ENCODE results near the gene MAP3K7CL. TPM values are rescaled to one million over a fixed set of nuclear protein-coding genes. Genes with fewer than 3 reads are reported as not detected.

The MAP3K7CL gene
- total RNA-seq, 2 experiments from 2014 or later: 10.2 to 12.0 TPM

GRCh38 chr21:29219165-29219770, 88.8 kb downstream of the MAP3K7CL start:
- ATAC-seq (ENCODE audit: low read depth) (no peak), DNase-seq (no peak)
- Mint-ChIP-seq H3K36me3 (no peaks in the 10 kb centered on the region), H3K27ac (no peak overlapping the region), H3K9me3 (no peaks in the 10 kb centered on the region), H3K4me3 (no peak overlapping the region), H3K27me3 (no peaks in the 10 kb centered on the region), H3K4me1 (no peaks in the 10 kb centered on the region)
- POLR2A ChIA-PET: no interaction called here

- DNase-seq: no peak
- Mint-ChIP-seq H3K4me1 (no peaks in the 10 kb centered on the region), H3K36me3 (no peaks in the 10 kb centered on the region), H3K27ac (no peak overlapping the region), H3K27me3 (no peaks in the 10 kb centered on the region), H3K4me3 (no peak overlapping the region), H3K9me3 (no peaks in the 10 kb centered on the region)
- POLR2A ChIA-PET: no interaction called here
- no peak for ATAC-seq (ENCODE audit: low read depth)
Measured at GRCh38 chr21:29221253-29221744, 90.9 kb downstream of the MAP3K7CL start.

- DNase-seq: no peak
- Mint-ChIP-seq H3K9me3 (no peaks in the 10 kb centered on the region), H3K4me1 (peaks cover 6% of the 10 kb centered on the region)
Measured at GRCh38 chr21:29224006-29224405, 93.6 kb downstream of the MAP3K7CL start.

More at GRCh38 chr21:29224006-29224405, 93.6 kb downstream of the MAP3K7CL start:
- Mint-ChIP-seq H3K4me3 (no peak overlapping the region), H3K27ac (no peak overlapping the region), H3K27me3 (peaks cover 3% of the 10 kb centered on the region), H3K36me3 (no peaks in the 10 kb centered on the region)
- POLR2A ChIA-PET: no interaction called here
- ATAC-seq (ENCODE audit: low read depth): no peak

Other genes starting within 250 kb of the MAP3K7CL start
- 10 to 100 TPM; 27.4 to 29.3 TPM for gene LTN1, start 137.8 kb upstream of the MAP3K7CL start, total RNA-seq
- 1 to 10 TPM; 7.5 to 9.2 TPM for gene RWDD2B, start 111.3 kb upstream of the MAP3K7CL start, total RNA-seq
- gene USP16, start 106.0 kb upstream of the MAP3K7CL start, total RNA-seq: 10 to 100 TPM; 39.5 to 40.9 TPM
- 100 to 1,000 TPM; 184 to 185 TPM for gene CCT8, start 57.0 kb upstream of the MAP3K7CL start, total RNA-seq
- gene BACH1, start 168.3 kb downstream of the MAP3K7CL start, total RNA-seq: 10 to 100 TPM; 33.2 to 35.0 TPM